Tibial nerve (tissue), 4 donors: Measurements from ENCODE around the gene AGAP3.

Experiments
- EP300 ChIP-seq, 2 donors: sonication (generic); formaldehyde crosslinking; IDR thresholded peaks; one replicate each; pipeline ENCODE4 v1.6.1; 2017; ENCODE audit warnings: antibody characterized with exemption in 2 of 2, mild to moderate bottlenecking in 1 of 2
- POLR2A ChIP-seq, 2 donors: fragments of 450-650 bp; IDR thresholded peaks; one replicate each; pipeline ENCODE4 v1.6.1; 2017; ENCODE audit warnings: antibody characterized with exemption in 2 of 2, mild to moderate bottlenecking in 2 of 2, moderate library complexity in 2 of 2
- TF ChIP-seq, protein P1 (sequence below), 5 experiments: fragments of 200-600 bp in 3 of 5; fragments of 450-650 bp in 2 of 5; sonication (generic) in 3 of 5; IDR thresholded peaks; one replicate each; pipeline ENCODE4 v1.5.1; 2016 to 2019; ENCODE audit warnings: antibody characterized with exemption in 5 of 5, mild to moderate bottlenecking in 3 of 5, moderate library complexity in 2 of 5

DNA sequence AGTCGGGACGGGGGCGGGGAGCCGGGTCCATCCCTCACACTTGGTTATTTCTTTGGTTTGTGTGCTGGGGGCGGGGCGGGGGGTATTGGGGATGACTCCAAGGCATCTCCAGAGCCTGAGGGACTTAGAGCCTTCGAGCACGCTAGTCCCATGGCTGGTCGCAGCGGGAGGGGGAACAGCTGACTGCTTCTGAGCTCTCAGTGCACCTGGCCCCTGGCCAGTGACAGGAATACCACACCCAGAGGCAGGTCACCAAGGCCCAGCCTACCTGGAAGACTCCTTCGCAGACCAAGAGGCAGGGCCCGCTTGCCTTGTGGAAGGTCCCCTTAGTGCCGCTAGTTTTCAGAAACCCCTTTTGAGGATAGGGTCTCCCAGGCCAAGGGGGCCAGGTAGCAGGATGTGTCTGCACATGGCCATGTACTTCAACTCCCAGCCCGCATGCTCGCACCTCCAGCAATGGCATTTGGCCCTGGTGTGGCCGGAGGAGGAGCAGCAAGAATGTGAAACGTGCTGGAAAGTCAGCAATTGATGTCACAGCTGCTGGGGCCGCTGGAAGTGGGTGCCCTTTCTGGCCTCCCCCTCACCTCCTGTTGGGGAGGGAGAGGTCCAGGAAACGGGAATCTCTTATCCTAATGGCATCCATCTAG lies 40.3 kb downstream of the AGAP3 start:
- TF ChIP-seq, protein P1, sequence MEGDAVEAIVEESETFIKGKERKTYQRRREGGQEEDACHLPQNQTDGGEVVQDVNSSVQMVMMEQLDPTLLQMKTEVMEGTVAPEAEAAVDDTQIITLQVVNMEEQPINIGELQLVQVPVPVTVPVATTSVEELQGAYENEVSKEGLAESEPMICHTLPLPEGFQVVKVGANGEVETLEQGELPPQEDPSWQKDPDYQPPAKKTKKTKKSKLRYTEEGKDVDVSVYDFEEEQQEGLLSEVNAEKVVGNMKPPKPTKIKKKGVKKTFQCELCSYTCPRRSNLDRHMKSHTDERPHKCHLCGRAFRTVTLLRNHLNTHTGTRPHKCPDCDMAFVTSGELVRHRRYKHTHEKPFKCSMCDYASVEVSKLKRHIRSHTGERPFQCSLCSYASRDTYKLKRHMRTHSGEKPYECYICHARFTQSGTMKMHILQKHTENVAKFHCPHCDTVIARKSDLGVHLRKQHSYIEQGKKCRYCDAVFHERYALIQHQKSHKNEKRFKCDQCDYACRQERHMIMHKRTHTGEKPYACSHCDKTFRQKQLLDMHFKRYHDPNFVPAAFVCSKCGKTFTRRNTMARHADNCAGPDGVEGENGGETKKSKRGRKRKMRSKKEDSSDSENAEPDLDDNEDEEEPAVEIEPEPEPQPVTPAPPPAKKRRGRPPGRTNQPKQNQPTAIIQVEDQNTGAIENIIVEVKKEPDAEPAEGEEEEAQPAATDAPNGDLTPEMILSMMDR (IDR thresholded peaks at IDR 0.05): no peak
- TF ChIP-seq POLR2A (IDR thresholded peaks at IDR 0.05) (no peak), EP300 (IDR thresholded peaks at IDR 0.05) (no peak)
